ENCODE data around the gene ARID1B. TPM values are rescaled to one million over a fixed set of nuclear protein-coding genes. Genes with fewer than 3 reads are reported as not detected.

ARID1B gene
- total RNA-seq, 1 donor from 2014 or later = 62.1 TPM

- Mint-ChIP-seq H3K4me3 (no peak overlapping the region), H3K4me1 (peaks cover 13% of the 10 kb centered on the region), H3K36me3 (no peaks in the 10 kb centered on the region), H3K9me3 (no peaks in the 10 kb centered on the region), H3K27me3 (ENCODE audit: insufficient read depth, low read depth) (no peaks in the 10 kb centered on the region), H3K27ac (no peak overlapping the region)
- Histone ChIP-seq H4K20me1 (ENCODE audit: low read depth) (peaks cover 43% of the 10 kb centered on the region), H3K9me3 (ENCODE audit: low read depth) (no peaks in the 10 kb centered on the region), H3F3A (ENCODE audit: low read depth) (no peaks in the 10 kb centered on the region), H3K27me3 (no peaks in the 10 kb centered on the region), H2AFZ (replicated peaks) (no peak overlapping the region), H3K36me3 (no peaks in the 10 kb centered on the region), H3K79me2 (ENCODE audit: low read depth) (peaks cover 80% of the 10 kb centered on the region), H3K4me3 (no peak overlapping the region), H3K4me1 (no peaks in the 10 kb centered on the region), H3K4me2 (no peak overlapping the region), H3K9ac (no peak overlapping the region), H3K27ac (no peak overlapping the region)
- DNase-seq (ENCODE audit: low spot score) = no peak
- TF ChIP-seq EZH2phosphoT487 (IDR thresholded peaks at IDR 0.05) (no peak), EZH2 (IDR thresholded peaks at IDR 0.05) (no peak), CTCF (IDR thresholded peaks at IDR 0.05) (no peak)
These were observed 121.9 kb downstream of the ARID1B start for GRCh38 chr6:156899071-156899470.

GRCh38 chr6:156899532-156900135, 122.5 kb downstream of the ARID1B start:
- peaks cover 79% of the 10 kb centered on the region for H3K79me2 ChIP-seq (ENCODE audit: low read depth)

GRCh38 chr6:156900292-156900691, 123.1 kb downstream of the ARID1B start:
- Histone ChIP-seq H3K79me2 (ENCODE audit: low read depth) (peaks cover 76% of the 10 kb centered on the region), H2AFZ (replicated peaks) (no peak overlapping the region), H3K4me3 (no peak overlapping the region), H4K20me1 (ENCODE audit: low read depth) (peaks cover 40% of the 10 kb centered on the region), H3K27ac (no peak overlapping the region), H3K9ac (no peak overlapping the region), H3K36me3 (no peaks in the 10 kb centered on the region), H3K27me3 (no peaks in the 10 kb centered on the region), H3K4me1 (no peaks in the 10 kb centered on the region), H3K4me2 (no peak overlapping the region), H3K9me3 (ENCODE audit: low read depth) (no peaks in the 10 kb centered on the region), H3F3A (ENCODE audit: low read depth) (no peaks in the 10 kb centered on the region)
- Mint-ChIP-seq H3K4me1 (peaks cover 13% of the 10 kb centered on the region), H3K36me3 (no peaks in the 10 kb centered on the region), H3K4me3 (no peak overlapping the region), H3K27ac (no peak overlapping the region), H3K9me3 (no peaks in the 10 kb centered on the region), H3K27me3 (ENCODE audit: insufficient read depth, low read depth) (no peaks in the 10 kb centered on the region)
- no peak for TF ChIP-seq EZH2 (IDR thresholded peaks at IDR 0.05)
- no peak for TF ChIP-seq EZH2phosphoT487 (IDR thresholded peaks at IDR 0.05)
- no peak for TF ChIP-seq CTCF (IDR thresholded peaks at IDR 0.05)
- DNase-seq (ENCODE audit: low spot score) = no peak

More at GRCh38 chr6:156899532-156900135, 122.5 kb downstream of the ARID1B start:
- Mint-ChIP-seq H3K36me3 (no peaks in the 10 kb centered on the region), H3K4me3 (no peak overlapping the region), H3K27ac (peak overlapping the region; percentile 6), H3K4me1 (peaks cover 13% of the 10 kb centered on the region), H3K27me3 (ENCODE audit: insufficient read depth, low read depth) (no peaks in the 10 kb centered on the region), H3K9me3 (no peaks in the 10 kb centered on the region)
- no peaks in the 10 kb centered on the region for H3K4me1 ChIP-seq
- no peaks in the 10 kb centered on the region for H3K27me3 ChIP-seq
- no peak overlapping the region for H3K4me3 ChIP-seq
- no peak overlapping the region for H3K9ac ChIP-seq
- H4K20me1 ChIP-seq (ENCODE audit: low read depth) = peaks cover 45% of the 10 kb centered on the region
- H3K4me2 ChIP-seq = no peak overlapping the region
- TF ChIP-seq CTCF (IDR thresholded peaks at IDR 0.05) (peak; percentile 28), EZH2phosphoT487 (IDR thresholded peaks at IDR 0.05) (no peak), EZH2 (IDR thresholded peaks at IDR 0.05) (no peak)
- no peaks in the 10 kb centered on the region for H3K9me3 ChIP-seq (ENCODE audit: low read depth)
- no peak for DNase-seq (ENCODE audit: low spot score)
- no peaks in the 10 kb centered on the region for H3K36me3 ChIP-seq
- H3K27ac ChIP-seq = no peak overlapping the region
- H3F3A ChIP-seq (ENCODE audit: low read depth) = no peaks in the 10 kb centered on the region
- H2AFZ ChIP-seq (replicated peaks) = no peak overlapping the region

Measured in neural progenitor cell (in vitro differentiated cells).